A549 (cell line): ENCODE results near the gene ODAM. TPM values are rescaled to one million over a fixed set of nuclear protein-coding genes. Genes with fewer than 3 reads are reported as not detected.

ENCODE experiments used
- ATAC-seq, 2 experiments: fragments of 200-7000 bp in 1 of 2; fragments of >200 bp in 1 of 2; cut with Nextera tagmentation in 1 of 2; cut with Tn5 transposase in 1 of 2; 3 replicates each; pipeline versions ENCODE4 v1.8.0 to v1.9.1; 2018 to 2020; ENCODE audit warnings: mild to moderate bottlenecking in 1 of 2, moderate library complexity in 1 of 2
- CTCF ChIA-PET: fragments of 300-600 bp; sonication (Branson Sonifier 250); formaldehyde crosslinking; extraction: SDS; loops from one replicate; lab custom pipeline; 2021; ENCODE audit warnings: antibody characterized with exemption, inconsistent platforms; lab: Yijun Ruan, JAX
- POLR2A ChIA-PET: fragments of 350-600 bp; formaldehyde crosslinking; extraction: SDS; loops from one replicate; lab custom pipeline; 2021; ENCODE audit warnings: antibody characterized with exemption, inconsistent platforms; lab: Yijun Ruan, JAX
- DNase-seq, 2 experiments: peaks; one replicate each; pipeline versions ENCODE4 v3.0.0 to v3.0.0-alpha.2; 2011 to 2016; ENCODE audit warnings: low read depth in 1 of 2, low spot score in 1 of 2
- FAIRE-seq: peaks from 2 replicates; lab custom pipeline; 2011; peaks lifted over from hg19 to GRCh38; lab: Jason Lieb, UNC
- H3K27ac ChIP-seq, 2 experiments: fragments of >200 bp; sonication (Bioruptor Twin); formaldehyde crosslinking; 3 replicates each; pipeline ENCODE4 v1.5.1; 2016 to 2017
- H3K4me1 ChIP-seq: fragments of >200 bp; sonication (Bioruptor Twin); formaldehyde crosslinking; 3 replicates; pipeline ENCODE4 v1.6.1; 2016
- H3K4me2 ChIP-seq: fragments of >200 bp; sonication (Bioruptor Twin); formaldehyde crosslinking; 3 replicates; pipeline ENCODE4 v1.6.1; 2016
- H3K4me3 ChIP-seq: fragments of >200 bp; sonication (Bioruptor Twin); formaldehyde crosslinking; 3 replicates; pipeline ENCODE4 v1.5.1; 2016
- H3K9me3 ChIP-seq: fragments of >200 bp; sonication (Bioruptor Twin); formaldehyde crosslinking; 3 replicates; pipeline ENCODE4 v1.6.1; 2016
- CHD2 ChIP-seq: fragments of 150-350 bp; IDR thresholded peaks from 2 replicates; pipeline ENCODE4 v1.6.1; 2014; ENCODE audit warnings: low read length; ENCODE audit not compliant: partially characterized antibody
- HEYL ChIP-seq: fragments of 250-450 bp; sonication (Bioruptor Pico); IDR thresholded peaks from 2 replicates; pipeline ENCODE4 v1.8.0; 2021; ENCODE audit warnings: mild to moderate bottlenecking, moderate library complexity
- HOXA7 ChIP-seq: fragments of 250-450 bp; sonication (Bioruptor Pico); IDR thresholded peaks from 2 replicates; pipeline ENCODE4 v1.5.0; 2020; ENCODE audit warnings: mild to moderate bottlenecking, moderate library complexity
- MAFK ChIP-seq: fragments of 450-650 bp; IDR thresholded peaks from 2 replicates; pipeline ENCODE4 v1.6.1; 2014; ENCODE audit not compliant: partially characterized antibody
- NPAS2 ChIP-seq: fragments of 250-450 bp; sonication (Bioruptor Pico); IDR thresholded peaks from 2 replicates; pipeline ENCODE4 v1.8.0; 2022; ENCODE audit warnings: mild to moderate bottlenecking, moderate library complexity, borderline replicate concordance
- NR3C1 ChIP-seq: fragments of >200 bp; sonication (Bioruptor Twin); formaldehyde crosslinking; IDR thresholded peaks from 3 replicates; pipeline ENCODE4 v1.6.1; 2017
- POLR2A ChIP-seq: IDR thresholded peaks from 2 replicates; pipeline ENCODE4 v1.6.1; 2012; ENCODE audit warnings: mild to moderate bottlenecking, low read length
- RARB ChIP-seq: fragments of 250-450 bp; sonication (Bioruptor Pico); IDR thresholded peaks from 2 replicates; pipeline ENCODE4 v1.8.0; 2021; ENCODE audit warnings: mild to moderate bottlenecking, moderate library complexity
- RFX5 ChIP-seq: fragments of 450-650 bp; IDR thresholded peaks from 2 replicates; pipeline ENCODE4 v1.7.1; 2014; ENCODE audit warnings: antibody characterized with exemption, mild to moderate bottlenecking, moderate library complexity
- RNF2 ChIP-seq: fragments of 200-600 bp; sonication (generic); IDR thresholded peaks from 2 replicates; pipeline ENCODE4 v1.6.1; 2016; ENCODE audit warnings: low read depth, mild to moderate bottlenecking, antibody characterized with exemption, moderate library complexity, borderline replicate concordance
- TP53 ChIP-seq: fragments of 250-450 bp; sonication (Bioruptor Pico); IDR thresholded peaks from 2 replicates; pipeline ENCODE4 v1.5.0; 2021; ENCODE audit warnings: mild to moderate bottlenecking, moderate library complexity
- ZNF302 ChIP-seq: fragments of 250-450 bp; sonication (Bioruptor Pico); IDR thresholded peaks from 2 replicates; pipeline ENCODE4 v1.9.0; 2021; ENCODE audit warnings: inconsistent platforms, mild to moderate bottlenecking, moderate library complexity
- WGBS: methylation state at CpG from one replicate; pipeline ENCODE4 v1.1.6; 2017; ENCODE audit errors: missing lambda C conversion rate; 5-methylcytosine and 5-hydroxymethylcytosine counted together
- polyA plus RNA-seq, 4 experiments: library from polyadenylated mRNA; depleted of rRNA in 3 of 4; stranded (reverse); fragments of >200 nt; fragmentation: RNase III in 1 of 4; extraction: RNeasy Plus Mini Kit Qiagen cat#74134 plus additional on column Dnase treatment in 1 of 4; gene quantifications; 2 replicates in 3 of 4; 3 replicates in 1 of 4; pipeline ENCODE4 v1.2.3, GENCODE V29; 2011 to 2017
- TF ChIP-seq, protein P1 (sequence below): fragments of 250-450 bp; sonication (Bioruptor Pico); IDR thresholded peaks from 2 replicates; pipeline ENCODE4 v1.5.0; 2021; ENCODE audit warnings: mild to moderate bottlenecking, moderate library complexity, borderline replicate concordance
- TF ChIP-seq, protein P2 (sequence below): fragments of 200-600 bp; sonication (generic); IDR thresholded peaks from 2 replicates; pipeline ENCODE4 v1.6.1; 2016; ENCODE audit warnings: antibody characterized with exemption, mild to moderate bottlenecking, moderate library complexity

The ODAM gene
- polyA plus RNA-seq, 2 of the 4 experiments (the other 2 are of a cell fraction) = not detected

DNA sequence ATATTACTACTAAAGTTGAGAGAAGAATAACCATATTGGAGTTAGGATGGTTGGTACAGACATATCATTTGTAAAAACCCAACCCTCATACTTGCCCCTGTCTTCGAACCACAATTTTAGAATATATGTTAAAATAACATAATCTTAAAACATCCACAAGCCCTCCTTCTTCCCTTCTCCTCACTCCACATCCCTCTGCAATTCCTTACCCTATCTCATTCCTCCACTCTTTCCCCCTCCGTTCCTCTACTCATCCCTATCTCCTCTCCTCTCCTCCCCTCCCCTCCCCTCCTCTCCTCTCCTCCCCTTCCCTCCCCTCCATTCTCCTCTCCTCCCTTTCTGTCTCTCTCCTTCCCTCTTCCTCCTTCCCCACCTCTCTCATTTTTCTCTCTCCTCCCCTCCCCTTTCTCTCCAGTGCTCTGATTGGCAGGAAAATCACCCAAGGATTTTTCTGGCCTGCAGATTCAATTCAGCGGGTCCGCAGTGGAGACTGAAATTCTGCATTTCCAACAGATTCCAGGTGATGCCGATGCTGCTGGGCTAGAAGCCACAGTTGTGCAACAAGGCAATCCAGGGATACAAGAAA is 17.4 kb upstream of the ODAM start:
- ATAC-seq (no peak), DNase-seq (no peak), FAIRE-seq (no peak)
- H3K27ac ChIP-seq = no peak overlapping the region
- 66% methylated on average over 5 of the region's 5 CpGs for WGBS
- H3K4me1 ChIP-seq = no peaks in the 10 kb centered on the region
- H3K4me2 ChIP-seq = no peak overlapping the region
- CTCF ChIA-PET = no interaction called here
- TF ChIP-seq TP53 (CRISPR knock-in tag) = no peak
- TF ChIP-seq ZNF302 (CRISPR knock-in tag) = no peak
- no peak for TF ChIP-seq NPAS2 (CRISPR knock-in tag)
- POLR2A ChIA-PET = no interaction called here
- no peak overlapping the region for H3K4me3 ChIP-seq
- no peaks in the 10 kb centered on the region for H3K9me3 ChIP-seq

DNA sequence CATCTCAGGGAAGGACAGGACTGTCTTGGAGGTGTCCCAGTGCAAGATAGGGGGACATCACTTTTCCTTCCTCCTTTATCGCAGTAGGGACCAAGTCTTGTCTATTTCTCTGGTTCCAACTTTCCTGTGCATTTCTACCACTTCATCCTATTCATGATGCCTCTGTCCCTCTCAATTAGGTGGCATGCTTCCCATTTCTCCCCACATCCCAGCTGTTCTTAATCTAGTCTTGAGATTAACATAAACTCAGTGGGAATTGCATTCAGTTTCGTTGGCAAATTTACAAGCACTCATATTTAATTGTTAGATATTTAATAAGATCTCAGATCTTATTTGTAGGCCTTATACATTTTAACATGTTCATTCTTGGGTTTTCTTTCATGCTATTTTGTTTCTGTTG is 15.7 kb upstream of the ODAM start:
- CTCF ChIA-PET = no interaction called here
- Histone ChIP-seq H3K27ac (no peak overlapping the region), H3K4me2 (no peak overlapping the region), H3K9me3 (no peaks in the 10 kb centered on the region), H3K4me3 (no peak overlapping the region), H3K4me1 (no peaks in the 10 kb centered on the region)
- TF ChIP-seq, protein P1, sequence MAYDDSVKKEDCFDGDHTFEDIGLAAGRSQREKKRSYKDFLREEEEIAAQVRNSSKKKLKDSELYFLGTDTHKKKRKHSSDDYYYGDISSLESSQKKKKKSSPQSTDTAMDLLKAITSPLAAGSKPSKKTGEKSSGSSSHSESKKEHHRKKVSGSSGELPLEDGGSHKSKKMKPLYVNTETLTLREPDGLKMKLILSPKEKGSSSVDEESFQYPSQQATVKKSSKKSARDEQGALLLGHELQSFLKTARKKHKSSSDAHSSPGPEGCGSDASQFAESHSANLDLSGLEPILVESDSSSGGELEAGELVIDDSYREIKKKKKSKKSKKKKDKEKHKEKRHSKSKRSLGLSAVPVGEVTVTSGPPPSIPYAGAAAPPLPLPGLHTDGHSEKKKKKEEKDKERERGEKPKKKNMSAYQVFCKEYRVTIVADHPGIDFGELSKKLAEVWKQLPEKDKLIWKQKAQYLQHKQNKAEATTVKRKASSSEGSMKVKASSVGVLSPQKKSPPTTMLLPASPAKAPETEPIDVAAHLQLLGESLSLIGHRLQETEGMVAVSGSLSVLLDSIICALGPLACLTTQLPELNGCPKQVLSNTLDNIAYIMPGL (CRISPR knock-in tag) = no peak
- TF ChIP-seq POLR2A (no peak), NR3C1 (no peak)
- WGBS = 19% methylated on average over 2 of the region's 2 CpGs
- DNase-seq (no peak), ATAC-seq (no peak), FAIRE-seq (no peak)
- POLR2A ChIA-PET = no interaction called here

DNA sequence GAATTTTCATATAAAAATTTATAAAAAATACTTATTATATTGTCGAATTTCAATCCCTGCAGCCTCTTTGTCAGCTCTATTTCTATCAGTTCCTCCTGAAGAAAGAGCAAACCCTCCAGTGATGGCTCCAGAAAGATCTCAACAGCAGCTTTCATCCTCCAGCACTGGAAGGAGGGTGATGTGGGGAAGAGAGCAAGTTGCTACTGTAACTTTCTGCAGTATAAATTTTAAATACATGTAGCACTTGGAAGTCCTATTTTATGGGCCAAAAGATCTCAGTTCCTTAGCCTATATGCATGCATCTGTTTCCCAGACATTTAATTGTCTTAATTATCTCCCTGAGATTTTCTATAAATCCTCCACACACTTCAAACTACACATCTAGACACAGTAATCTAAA is 13.7 kb upstream of the ODAM start:
- CTCF ChIA-PET = no interaction called here
- ATAC-seq (no peak), DNase-seq (no peak), FAIRE-seq (no peak)
- Histone ChIP-seq H3K4me2 (no peak overlapping the region), H3K9me3 (no peaks in the 10 kb centered on the region), H3K4me3 (no peak overlapping the region), H3K4me1 (no peaks in the 10 kb centered on the region), H3K27ac (no peak overlapping the region)
- TF ChIP-seq, protein P2, sequence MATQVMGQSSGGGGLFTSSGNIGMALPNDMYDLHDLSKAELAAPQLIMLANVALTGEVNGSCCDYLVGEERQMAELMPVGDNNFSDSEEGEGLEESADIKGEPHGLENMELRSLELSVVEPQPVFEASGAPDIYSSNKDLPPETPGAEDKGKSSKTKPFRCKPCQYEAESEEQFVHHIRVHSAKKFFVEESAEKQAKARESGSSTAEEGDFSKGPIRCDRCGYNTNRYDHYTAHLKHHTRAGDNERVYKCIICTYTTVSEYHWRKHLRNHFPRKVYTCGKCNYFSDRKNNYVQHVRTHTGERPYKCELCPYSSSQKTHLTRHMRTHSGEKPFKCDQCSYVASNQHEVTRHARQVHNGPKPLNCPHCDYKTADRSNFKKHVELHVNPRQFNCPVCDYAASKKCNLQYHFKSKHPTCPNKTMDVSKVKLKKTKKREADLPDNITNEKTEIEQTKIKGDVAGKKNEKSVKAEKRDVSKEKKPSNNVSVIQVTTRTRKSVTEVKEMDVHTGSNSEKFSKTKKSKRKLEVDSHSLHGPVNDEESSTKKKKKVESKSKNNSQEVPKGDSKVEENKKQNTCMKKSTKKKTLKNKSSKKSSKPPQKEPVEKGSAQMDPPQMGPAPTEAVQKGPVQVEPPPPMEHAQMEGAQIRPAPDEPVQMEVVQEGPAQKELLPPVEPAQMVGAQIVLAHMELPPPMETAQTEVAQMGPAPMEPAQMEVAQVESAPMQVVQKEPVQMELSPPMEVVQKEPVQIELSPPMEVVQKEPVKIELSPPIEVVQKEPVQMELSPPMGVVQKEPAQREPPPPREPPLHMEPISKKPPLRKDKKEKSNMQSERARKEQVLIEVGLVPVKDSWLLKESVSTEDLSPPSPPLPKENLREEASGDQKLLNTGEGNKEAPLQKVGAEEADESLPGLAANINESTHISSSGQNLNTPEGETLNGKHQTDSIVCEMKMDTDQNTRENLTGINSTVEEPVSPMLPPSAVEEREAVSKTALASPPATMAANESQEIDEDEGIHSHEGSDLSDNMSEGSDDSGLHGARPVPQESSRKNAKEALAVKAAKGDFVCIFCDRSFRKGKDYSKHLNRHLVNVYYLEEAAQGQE = no peak
- no peak for TF ChIP-seq HOXA7
- TF ChIP-seq RARB (CRISPR knock-in tag) = no peak
- TF ChIP-seq CHD2 = no peak
- no peak for TF ChIP-seq HEYL
- TF ChIP-seq RFX5 = no peak
- no peak for TF ChIP-seq MAFK
- TF ChIP-seq RNF2 = no peak
- TF ChIP-seq NPAS2 (CRISPR knock-in tag) = no peak
- POLR2A ChIA-PET = no interaction called here
- 0% methylated on average over 1 of the region's 1 CpG for WGBS
